HEK293 (cell line): ENCODE measurements around the gene KRT80.

Experiments used
- KLF1 ChIP-seq: fragments of 450-650 bp; formaldehyde crosslinking; IDR thresholded peaks from 2 replicates; pipeline ENCODE4 v1.5.1; 2016; ENCODE audit warnings: missing biosample characterization, missing genetic modification characterization
- ZNF239 ChIP-seq: fragments of 450-650 bp; formaldehyde crosslinking; IDR thresholded peaks from 2 replicates; pipeline ENCODE4 v1.5.1; 2016; ENCODE audit warnings: missing biosample characterization, missing genetic modification characterization
- ZNF24 ChIP-seq: fragments of 450-650 bp; formaldehyde crosslinking; IDR thresholded peaks from 2 replicates; pipeline ENCODE4 v1.5.1; 2016; ENCODE audit warnings: missing biosample characterization, missing genetic modification characterization
- ZNF274 ChIP-seq, 2 experiments: fragments of 200-500 bp in 1 of 2; fragments of 450-650 bp in 1 of 2; sonication (Bioruptor generic) in 1 of 2; formaldehyde crosslinking in 1 of 2; IDR thresholded peaks; 2 replicates each; pipeline versions ENCODE4 v1.5.1 to v1.6.1; 2014 to 2016; ENCODE audit warnings: borderline replicate concordance in 1 of 2, inconsistent platforms in 1 of 2, low read length in 1 of 2, missing biosample characterization in 1 of 2, missing genetic modification characterization in 1 of 2
- ZNF501 ChIP-seq: fragments of 450-650 bp; formaldehyde crosslinking; IDR thresholded peaks from 2 replicates; pipeline ENCODE4 v1.5.1; 2016; ENCODE audit warnings: missing biosample characterization, missing genetic modification characterization
- TF ChIP-seq, protein P1 (sequence below): fragments of 450-650 bp; formaldehyde crosslinking; IDR thresholded peaks from 2 replicates; pipeline ENCODE4 v1.5.1; 2016; ENCODE audit warnings: missing biosample characterization, missing genetic modification characterization
- TF ChIP-seq, protein P2 (sequence below): fragments of 450-650 bp; formaldehyde crosslinking; IDR thresholded peaks from 2 replicates; pipeline ENCODE4 v1.5.1; 2016; ENCODE audit warnings: missing biosample characterization, missing genetic modification characterization
- TF ChIP-seq, protein P3 (sequence below): fragments of 450-650 bp; formaldehyde crosslinking; IDR thresholded peaks from 2 replicates; pipeline ENCODE4 v1.5.1; 2016; ENCODE audit warnings: missing biosample characterization, missing genetic modification characterization

DNA sequence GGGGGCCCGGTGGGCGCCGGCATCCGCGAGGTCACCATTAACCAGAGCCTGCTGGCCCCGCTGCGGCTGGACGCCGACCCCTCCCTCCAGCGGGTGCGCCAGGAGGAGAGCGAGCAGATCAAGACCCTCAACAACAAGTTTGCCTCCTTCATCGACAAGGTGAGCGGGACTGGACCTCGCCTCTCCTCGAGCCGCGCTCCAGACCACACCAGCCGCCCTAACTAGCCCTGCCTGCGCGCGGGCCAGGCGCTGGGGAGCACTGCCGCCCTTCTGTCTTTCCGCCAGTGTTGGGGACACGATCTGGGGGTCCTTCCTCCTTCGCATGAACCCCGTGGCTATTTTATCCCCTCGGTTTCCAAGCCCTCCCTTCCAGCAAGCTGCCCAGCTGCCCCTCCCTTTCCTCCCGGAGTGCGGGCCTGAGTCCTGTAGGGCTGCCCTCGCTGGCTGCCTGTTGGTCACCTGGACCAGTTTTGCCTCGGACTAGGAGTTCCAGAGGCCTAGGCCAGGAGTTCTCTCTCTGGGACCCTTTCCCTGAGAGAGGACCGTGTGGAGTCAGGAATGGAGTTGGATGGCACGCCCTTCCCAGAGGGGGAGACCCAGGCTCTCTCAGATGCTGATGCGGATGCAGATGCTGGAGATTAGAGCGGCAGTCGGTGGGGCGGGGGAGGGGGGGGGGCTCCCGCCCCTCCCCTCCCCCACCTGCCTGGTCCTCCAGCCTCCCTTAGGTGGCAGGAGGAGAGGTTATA lies 41.8 kb upstream of the KRT80 start:
- TF ChIP-seq, protein P1, sequence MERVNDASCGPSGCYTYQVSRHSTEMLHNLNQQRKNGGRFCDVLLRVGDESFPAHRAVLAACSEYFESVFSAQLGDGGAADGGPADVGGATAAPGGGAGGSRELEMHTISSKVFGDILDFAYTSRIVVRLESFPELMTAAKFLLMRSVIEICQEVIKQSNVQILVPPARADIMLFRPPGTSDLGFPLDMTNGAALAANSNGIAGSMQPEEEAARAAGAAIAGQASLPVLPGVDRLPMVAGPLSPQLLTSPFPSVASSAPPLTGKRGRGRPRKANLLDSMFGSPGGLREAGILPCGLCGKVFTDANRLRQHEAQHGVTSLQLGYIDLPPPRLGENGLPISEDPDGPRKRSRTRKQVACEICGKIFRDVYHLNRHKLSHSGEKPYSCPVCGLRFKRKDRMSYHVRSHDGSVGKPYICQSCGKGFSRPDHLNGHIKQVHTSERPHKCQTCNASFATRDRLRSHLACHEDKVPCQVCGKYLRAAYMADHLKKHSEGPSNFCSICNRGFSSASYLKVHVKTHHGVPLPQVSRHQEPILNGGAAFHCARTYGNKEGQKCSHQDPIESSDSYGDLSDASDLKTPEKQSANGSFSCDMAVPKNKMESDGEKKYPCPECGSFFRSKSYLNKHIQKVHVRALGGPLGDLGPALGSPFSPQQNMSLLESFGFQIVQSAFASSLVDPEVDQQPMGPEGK, result no peak
- TF ChIP-seq ZNF239 (tag by site-specific recombination) (no peak), ZNF501 (tag by site-specific recombination) (no peak), ZNF24 (tag by site-specific recombination) (no peak), ZNF274 (IDR thresholded peaks at IDR 0.05; ENCODE audit: low read length) (no peak), ZNF274 (tag by site-specific recombination; IDR thresholded peaks at IDR 0.05; ENCODE audit: borderline replicate concordance) (no peak), KLF1 (tag by site-specific recombination) (no peak)
- TF ChIP-seq, protein P2, sequence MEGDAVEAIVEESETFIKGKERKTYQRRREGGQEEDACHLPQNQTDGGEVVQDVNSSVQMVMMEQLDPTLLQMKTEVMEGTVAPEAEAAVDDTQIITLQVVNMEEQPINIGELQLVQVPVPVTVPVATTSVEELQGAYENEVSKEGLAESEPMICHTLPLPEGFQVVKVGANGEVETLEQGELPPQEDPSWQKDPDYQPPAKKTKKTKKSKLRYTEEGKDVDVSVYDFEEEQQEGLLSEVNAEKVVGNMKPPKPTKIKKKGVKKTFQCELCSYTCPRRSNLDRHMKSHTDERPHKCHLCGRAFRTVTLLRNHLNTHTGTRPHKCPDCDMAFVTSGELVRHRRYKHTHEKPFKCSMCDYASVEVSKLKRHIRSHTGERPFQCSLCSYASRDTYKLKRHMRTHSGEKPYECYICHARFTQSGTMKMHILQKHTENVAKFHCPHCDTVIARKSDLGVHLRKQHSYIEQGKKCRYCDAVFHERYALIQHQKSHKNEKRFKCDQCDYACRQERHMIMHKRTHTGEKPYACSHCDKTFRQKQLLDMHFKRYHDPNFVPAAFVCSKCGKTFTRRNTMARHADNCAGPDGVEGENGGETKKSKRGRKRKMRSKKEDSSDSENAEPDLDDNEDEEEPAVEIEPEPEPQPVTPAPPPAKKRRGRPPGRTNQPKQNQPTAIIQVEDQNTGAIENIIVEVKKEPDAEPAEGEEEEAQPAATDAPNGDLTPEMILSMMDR (tag by site-specific recombination), result no peak
- TF ChIP-seq, protein P3, sequence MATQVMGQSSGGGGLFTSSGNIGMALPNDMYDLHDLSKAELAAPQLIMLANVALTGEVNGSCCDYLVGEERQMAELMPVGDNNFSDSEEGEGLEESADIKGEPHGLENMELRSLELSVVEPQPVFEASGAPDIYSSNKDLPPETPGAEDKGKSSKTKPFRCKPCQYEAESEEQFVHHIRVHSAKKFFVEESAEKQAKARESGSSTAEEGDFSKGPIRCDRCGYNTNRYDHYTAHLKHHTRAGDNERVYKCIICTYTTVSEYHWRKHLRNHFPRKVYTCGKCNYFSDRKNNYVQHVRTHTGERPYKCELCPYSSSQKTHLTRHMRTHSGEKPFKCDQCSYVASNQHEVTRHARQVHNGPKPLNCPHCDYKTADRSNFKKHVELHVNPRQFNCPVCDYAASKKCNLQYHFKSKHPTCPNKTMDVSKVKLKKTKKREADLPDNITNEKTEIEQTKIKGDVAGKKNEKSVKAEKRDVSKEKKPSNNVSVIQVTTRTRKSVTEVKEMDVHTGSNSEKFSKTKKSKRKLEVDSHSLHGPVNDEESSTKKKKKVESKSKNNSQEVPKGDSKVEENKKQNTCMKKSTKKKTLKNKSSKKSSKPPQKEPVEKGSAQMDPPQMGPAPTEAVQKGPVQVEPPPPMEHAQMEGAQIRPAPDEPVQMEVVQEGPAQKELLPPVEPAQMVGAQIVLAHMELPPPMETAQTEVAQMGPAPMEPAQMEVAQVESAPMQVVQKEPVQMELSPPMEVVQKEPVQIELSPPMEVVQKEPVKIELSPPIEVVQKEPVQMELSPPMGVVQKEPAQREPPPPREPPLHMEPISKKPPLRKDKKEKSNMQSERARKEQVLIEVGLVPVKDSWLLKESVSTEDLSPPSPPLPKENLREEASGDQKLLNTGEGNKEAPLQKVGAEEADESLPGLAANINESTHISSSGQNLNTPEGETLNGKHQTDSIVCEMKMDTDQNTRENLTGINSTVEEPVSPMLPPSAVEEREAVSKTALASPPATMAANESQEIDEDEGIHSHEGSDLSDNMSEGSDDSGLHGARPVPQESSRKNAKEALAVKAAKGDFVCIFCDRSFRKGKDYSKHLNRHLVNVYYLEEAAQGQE (tag by site-specific recombination), result no peak
